ENCODE measurements around the gene SIGLEC14.

Gene SIGLEC14

GRCh38 chr19:51691584-51692428, 45.2 kb upstream of the SIGLEC14 start:
- H3K27ac ChIP-seq (ENCODE audit: insufficient read depth in 1 of 2, low read depth in 1 of 2, low read length in 2 of 2, poor library complexity in 1 of 2, severe bottlenecking in 2 of 2) = peak overlapping the region in 1 of 2 experiments; percentile 32
- CTCF ChIA-PET = interaction anchor here (0.6 kb wide), 1 partner anchor 309 kb away, joined by 3 read pairs; no protein-coding TSS in a partner anchor
- 49% methylated on average over 6 of the region's 12 CpGs for WGBS (ENCODE audit: insufficient coverage)

GRCh38 chr19:51691074-51691583, 44.5 kb upstream of the SIGLEC14 start:
- Histone ChIP-seq H3K27ac (ENCODE audit: insufficient read depth in 1 of 2, low read depth in 1 of 2, low read length in 2 of 2, poor library complexity in 1 of 2, severe bottlenecking in 2 of 2) (peak overlapping the region in 1 of 2 experiments; percentile 32), H3K36me3 (ENCODE audit: control insufficient read depth in 4 of 4, insufficient read depth in 4 of 4, low read length in 3 of 4) (peaks cover 0 to 22% (median 12%) of the 10 kb centered on the region in 4 experiments), H3K4me1 (ENCODE audit: control extremely low read depth in 1 of 4, control insufficient read depth in 4 of 4, insufficient read depth in 4 of 4, low read length in 3 of 4) (peaks cover 0 to 40% (median 35%) of the 10 kb centered on the region in 4 experiments), H3K4me3 (ENCODE audit: control insufficient read depth in 1 of 7, extremely low read depth in 1 of 7, insufficient read depth in 4 of 7, low read depth in 2 of 7, low read length in 6 of 7) (peak overlapping the region; percentile 15 to 88 (median 72)), H3K9me3 (ENCODE audit: control extremely low read depth in 1 of 5, control insufficient read depth in 4 of 5, insufficient read depth in 2 of 5, low read depth in 1 of 5, low read length in 4 of 5) (no peaks in the 10 kb centered on the region), H3K27me3 (replicated peaks in 2 of 5; ENCODE audit: control insufficient read depth in 4 of 5, insufficient read depth in 5 of 5, low read length in 4 of 5) (no peaks in the 10 kb centered on the region)
- DNase-seq = no peak
- POLR2A ChIA-PET = no interaction called here
- WGBS (ENCODE audit: insufficient coverage) = 24% methylated on average over 5 of the region's 9 CpGs
- CTCF ChIA-PET = interaction anchor here (0.6 kb wide), 1 partner anchor 308 kb away, joined by 3 read pairs; no protein-coding TSS in a partner anchor

More at GRCh38 chr19:51691584-51692428, 45.2 kb upstream of the SIGLEC14 start:
- Histone ChIP-seq H3K4me3 (ENCODE audit: control insufficient read depth in 1 of 7, extremely low read depth in 1 of 7, insufficient read depth in 4 of 7, low read depth in 2 of 7, low read length in 6 of 7) (peak overlapping the region in 2 of 7 experiments; percentile 73 to 88), H3K36me3 (ENCODE audit: control insufficient read depth in 4 of 4, insufficient read depth in 4 of 4, low read length in 3 of 4) (peaks cover 0 to 26% (median 12%) of the 10 kb centered on the region in 4 experiments), H3K4me1 (ENCODE audit: control extremely low read depth in 1 of 4, control insufficient read depth in 4 of 4, insufficient read depth in 4 of 4, low read length in 3 of 4) (peaks cover 0 to 40% (median 35%) of the 10 kb centered on the region in 4 experiments), H3K27me3 (replicated peaks in 2 of 5; ENCODE audit: control insufficient read depth in 4 of 5, insufficient read depth in 5 of 5, low read length in 4 of 5) (no peaks in the 10 kb centered on the region), H3K9me3 (ENCODE audit: control extremely low read depth in 1 of 5, control insufficient read depth in 4 of 5, insufficient read depth in 2 of 5, low read depth in 1 of 5, low read length in 4 of 5) (no peaks in the 10 kb centered on the region)
- POLR2A ChIA-PET = no interaction called here
- no peak for DNase-seq

GRCh38 chr19:51690454-51691073, 43.9 kb upstream of the SIGLEC14 start:
- H3K4me3 ChIP-seq (ENCODE audit: control insufficient read depth in 1 of 7, extremely low read depth in 1 of 7, insufficient read depth in 4 of 7, low read depth in 2 of 7, low read length in 6 of 7) = peak overlapping the region; percentile 58 to 88 (median 72)
- peaks cover 0 to 19% (median 9%) of the 10 kb centered on the region in 4 experiments for H3K36me3 ChIP-seq (ENCODE audit: control insufficient read depth in 4 of 4, insufficient read depth in 4 of 4, low read length in 3 of 4)
- whole genome bisulfite sequencing (ENCODE audit: insufficient coverage) = 0% methylated on average over 1 of the region's 21 CpGs
- DNase-seq = peak; percentile 56 to 75 (median 75)
- H3K4me1 ChIP-seq (ENCODE audit: control extremely low read depth in 1 of 4, control insufficient read depth in 4 of 4, insufficient read depth in 4 of 4, low read length in 3 of 4) = peaks cover 0 to 40% (median 35%) of the 10 kb centered on the region in 4 experiments
- CTCF ChIA-PET = interaction anchor here (0.6 to 1.0 kb wide), 2 partner anchors 17 to 308 kb away, joined by 3 read pairs; no protein-coding TSS in a partner anchor
- peak overlapping the region; percentile 85 to 93 for H3K27ac ChIP-seq (ENCODE audit: insufficient read depth in 1 of 2, low read depth in 1 of 2, low read length in 2 of 2, poor library complexity in 1 of 2, severe bottlenecking in 2 of 2)
- H3K27me3 ChIP-seq (replicated peaks in 2 of 5; ENCODE audit: control insufficient read depth in 4 of 5, insufficient read depth in 5 of 5, low read length in 4 of 5) = no peaks in the 10 kb centered on the region
- H3K9me3 ChIP-seq (ENCODE audit: control extremely low read depth in 1 of 5, control insufficient read depth in 4 of 5, insufficient read depth in 2 of 5, low read depth in 1 of 5, low read length in 4 of 5) = no peaks in the 10 kb centered on the region
- POLR2A ChIA-PET = no interaction called here

DNA sequence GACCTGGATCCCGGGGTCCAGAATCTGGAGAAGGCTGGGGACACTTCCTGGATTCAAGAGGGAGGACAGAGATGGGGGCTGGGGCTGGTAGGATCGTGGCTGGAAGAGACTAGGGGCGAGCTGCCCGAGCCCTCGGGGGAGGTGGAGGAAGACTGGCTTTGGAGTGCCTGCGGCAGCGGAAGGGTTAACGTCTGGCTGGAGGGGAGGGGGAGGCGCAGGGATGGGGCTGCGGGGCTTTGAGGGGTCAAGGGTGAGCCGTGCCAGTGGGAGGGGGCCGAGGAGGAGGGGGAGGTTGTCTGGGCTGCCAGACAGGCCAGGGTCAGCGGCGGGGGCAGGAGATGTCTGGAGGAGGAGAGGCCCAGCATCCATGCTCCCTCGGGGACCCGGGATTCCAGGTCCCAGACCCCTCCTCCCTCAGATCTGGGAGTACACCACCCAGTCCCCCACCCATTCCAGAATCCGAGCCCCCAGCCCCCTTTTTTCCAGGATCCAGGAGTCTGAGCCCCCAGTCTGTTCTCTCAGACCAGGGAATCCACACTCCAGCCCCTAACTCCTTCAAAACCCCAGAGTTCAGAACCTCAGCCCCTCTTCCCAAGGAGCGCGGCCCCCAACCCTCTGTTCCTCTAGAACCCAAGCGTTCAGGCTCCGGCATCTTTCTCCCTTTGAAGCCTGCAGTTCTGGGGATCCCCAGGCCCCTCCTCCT, 43.3 kb upstream of the SIGLEC14 start:
- Histone ChIP-seq H3K9me3 (ENCODE audit: control extremely low read depth in 1 of 5, control insufficient read depth in 4 of 5, insufficient read depth in 2 of 5, low read depth in 1 of 5, low read length in 4 of 5) (peaks cover 0 to under 1% (median 0%) of the 10 kb centered on the region in 5 experiments), H3K27me3 (replicated peaks in 2 of 5; ENCODE audit: control insufficient read depth in 4 of 5, insufficient read depth in 5 of 5, low read length in 4 of 5) (no peaks in the 10 kb centered on the region), H3K4me1 (ENCODE audit: control extremely low read depth in 1 of 4, control insufficient read depth in 4 of 4, insufficient read depth in 4 of 4, low read length in 3 of 4) (peaks cover 0 to 40% (median 35%) of the 10 kb centered on the region in 4 experiments), H3K4me3 (ENCODE audit: control insufficient read depth in 1 of 7, extremely low read depth in 1 of 7, insufficient read depth in 4 of 7, low read depth in 2 of 7, low read length in 6 of 7) (peak overlapping the region; percentile 58 to 88 (median 72)), H3K36me3 (ENCODE audit: control insufficient read depth in 4 of 4, insufficient read depth in 4 of 4, low read length in 3 of 4) (peaks cover 0 to 14% (median 7%) of the 10 kb centered on the region in 4 experiments), H3K27ac (ENCODE audit: insufficient read depth in 1 of 2, low read depth in 1 of 2, low read length in 2 of 2, poor library complexity in 1 of 2, severe bottlenecking in 2 of 2) (peak overlapping the region; percentile 85 to 93)
- POLR2A ChIA-PET = no interaction called here
- CTCF ChIA-PET = interaction anchor here (1.0 kb wide), 1 partner anchor 18 kb away, joined by 3 read pairs; no protein-coding TSS in a partner anchor
- WGBS (ENCODE audit: insufficient coverage) = 0% methylated on average over 13 of the region's 21 CpGs
- DNase-seq = no peak

GRCh38 chr19:51688671-51689571, 42.3 kb upstream of the SIGLEC14 start:
- Histone ChIP-seq H3K36me3 (ENCODE audit: control insufficient read depth in 4 of 4, insufficient read depth in 4 of 4, low read length in 3 of 4) (peaks cover 0 to 5% (median 2%) of the 10 kb centered on the region in 4 experiments), H3K4me1 (ENCODE audit: control extremely low read depth in 1 of 4, control insufficient read depth in 4 of 4, insufficient read depth in 4 of 4, low read length in 3 of 4) (peaks cover 0 to 40% (median 35%) of the 10 kb centered on the region in 4 experiments), H3K9me3 (ENCODE audit: control extremely low read depth in 1 of 5, control insufficient read depth in 4 of 5, insufficient read depth in 2 of 5, low read depth in 1 of 5, low read length in 4 of 5) (peaks cover 0 to 3% (median 0%) of the 10 kb centered on the region in 5 experiments), H3K4me3 (ENCODE audit: control insufficient read depth in 1 of 7, extremely low read depth in 1 of 7, insufficient read depth in 4 of 7, low read depth in 2 of 7, low read length in 6 of 7) (peak overlapping the region; percentile 46 to 88 (median 72)), H3K27me3 (replicated peaks in 2 of 5; ENCODE audit: control insufficient read depth in 4 of 5, insufficient read depth in 5 of 5, low read length in 4 of 5) (no peaks in the 10 kb centered on the region), H3K27ac (ENCODE audit: insufficient read depth in 1 of 2, low read depth in 1 of 2, low read length in 2 of 2, poor library complexity in 1 of 2, severe bottlenecking in 2 of 2) (peak overlapping the region in 1 of 2 experiments; percentile 57)
- ChIA-PET CTCF (interaction anchor here (1.1 to 1.4 kb wide), 2 partner anchors 14 to 89 kb away, joined by 3 to 4 read pairs; no protein-coding TSS in a partner anchor), POLR2A (interaction anchor here (0.6 to 1.3 kb wide), 2 partner anchors 15 to 565 kb away, joined by 4 to 8 read pairs; no protein-coding TSS in a partner anchor)
- under 1% methylated on average over 36 of the region's 63 CpGs for WGBS (ENCODE audit: insufficient coverage)
- peak in 2 of 3 donors; percentile 30 to 46 for DNase-seq

Data from common myeloid progenitor, CD34-positive (primary cell).